Vagina (tissue), 2 donors: ENCODE results near the gene FAM117A.

Source experiments
- POLR2A ChIP-seq, 2 donors: fragments of 450-650 bp; IDR thresholded peaks; one replicate each; pipeline ENCODE4 v1.6.1; 2017; ENCODE audit warnings: antibody characterized with exemption in 2 of 2, mild to moderate bottlenecking in 2 of 2, moderate library complexity in 2 of 2
- POLR2AphosphoS5 ChIP-seq, 2 donors: sonication (generic); formaldehyde crosslinking; IDR thresholded peaks; one replicate each; pipeline ENCODE4 v1.9.0; 2017; ENCODE audit warnings: antibody characterized with exemption in 2 of 2, mild to moderate bottlenecking in 2 of 2, low read depth in 1 of 2; ENCODE audit not compliant: insufficient read depth in 1 of 2
- TF ChIP-seq, protein P1 (sequence below), 3 experiments: fragments of 450-650 bp in 2 of 3; fragments of 200-600 bp in 1 of 3; sonication (generic) in 1 of 3; IDR thresholded peaks; one replicate each; pipeline ENCODE4 v1.5.1; 2017 to 2019; ENCODE audit warnings: antibody characterized with exemption in 3 of 3, mild to moderate bottlenecking in 2 of 3, moderate library complexity in 2 of 3

DNA sequence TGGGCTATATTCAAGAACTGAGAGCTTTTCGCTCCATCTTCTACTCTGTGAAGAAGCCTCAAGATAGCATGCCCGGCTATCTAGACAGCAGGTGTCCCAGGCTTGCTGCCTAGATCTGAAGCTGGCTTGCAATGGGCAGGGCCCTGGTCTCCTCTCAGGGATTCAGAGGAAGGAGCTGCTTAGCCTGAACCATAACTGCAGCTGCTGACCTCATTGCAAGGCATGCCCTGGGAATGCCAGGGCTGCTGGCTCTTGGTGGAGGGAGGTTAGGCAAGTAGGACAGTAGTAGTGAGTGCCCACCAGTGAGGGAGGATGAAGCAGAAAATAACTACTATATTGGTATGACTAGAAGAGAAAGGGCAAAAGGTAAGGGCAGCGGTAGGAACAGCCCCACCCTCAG lies 34.9 kb downstream of the FAM117A start:
- TF ChIP-seq, protein P1, sequence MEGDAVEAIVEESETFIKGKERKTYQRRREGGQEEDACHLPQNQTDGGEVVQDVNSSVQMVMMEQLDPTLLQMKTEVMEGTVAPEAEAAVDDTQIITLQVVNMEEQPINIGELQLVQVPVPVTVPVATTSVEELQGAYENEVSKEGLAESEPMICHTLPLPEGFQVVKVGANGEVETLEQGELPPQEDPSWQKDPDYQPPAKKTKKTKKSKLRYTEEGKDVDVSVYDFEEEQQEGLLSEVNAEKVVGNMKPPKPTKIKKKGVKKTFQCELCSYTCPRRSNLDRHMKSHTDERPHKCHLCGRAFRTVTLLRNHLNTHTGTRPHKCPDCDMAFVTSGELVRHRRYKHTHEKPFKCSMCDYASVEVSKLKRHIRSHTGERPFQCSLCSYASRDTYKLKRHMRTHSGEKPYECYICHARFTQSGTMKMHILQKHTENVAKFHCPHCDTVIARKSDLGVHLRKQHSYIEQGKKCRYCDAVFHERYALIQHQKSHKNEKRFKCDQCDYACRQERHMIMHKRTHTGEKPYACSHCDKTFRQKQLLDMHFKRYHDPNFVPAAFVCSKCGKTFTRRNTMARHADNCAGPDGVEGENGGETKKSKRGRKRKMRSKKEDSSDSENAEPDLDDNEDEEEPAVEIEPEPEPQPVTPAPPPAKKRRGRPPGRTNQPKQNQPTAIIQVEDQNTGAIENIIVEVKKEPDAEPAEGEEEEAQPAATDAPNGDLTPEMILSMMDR (IDR thresholded peaks at IDR 0.05), result no peak
- no peak for TF ChIP-seq POLR2A (IDR thresholded peaks at IDR 0.05)
- TF ChIP-seq POLR2AphosphoS5 (IDR thresholded peaks at IDR 0.05; ENCODE audit: insufficient read depth in 1 of 2, low read depth in 1 of 2), result no peak
